HG02623 (cell line): Measurements from ENCODE around the gene APCDD1.

ENCODE experiments used
- ATAC-seq: cut with Tn5 transposase; IDR thresholded peaks from one replicate; pipeline ENCODE4 v1.9.1; 2021; ENCODE audit warnings: moderate library complexity; ENCODE audit not compliant: unreplicated experiment

APCDD1 gene

DNA sequence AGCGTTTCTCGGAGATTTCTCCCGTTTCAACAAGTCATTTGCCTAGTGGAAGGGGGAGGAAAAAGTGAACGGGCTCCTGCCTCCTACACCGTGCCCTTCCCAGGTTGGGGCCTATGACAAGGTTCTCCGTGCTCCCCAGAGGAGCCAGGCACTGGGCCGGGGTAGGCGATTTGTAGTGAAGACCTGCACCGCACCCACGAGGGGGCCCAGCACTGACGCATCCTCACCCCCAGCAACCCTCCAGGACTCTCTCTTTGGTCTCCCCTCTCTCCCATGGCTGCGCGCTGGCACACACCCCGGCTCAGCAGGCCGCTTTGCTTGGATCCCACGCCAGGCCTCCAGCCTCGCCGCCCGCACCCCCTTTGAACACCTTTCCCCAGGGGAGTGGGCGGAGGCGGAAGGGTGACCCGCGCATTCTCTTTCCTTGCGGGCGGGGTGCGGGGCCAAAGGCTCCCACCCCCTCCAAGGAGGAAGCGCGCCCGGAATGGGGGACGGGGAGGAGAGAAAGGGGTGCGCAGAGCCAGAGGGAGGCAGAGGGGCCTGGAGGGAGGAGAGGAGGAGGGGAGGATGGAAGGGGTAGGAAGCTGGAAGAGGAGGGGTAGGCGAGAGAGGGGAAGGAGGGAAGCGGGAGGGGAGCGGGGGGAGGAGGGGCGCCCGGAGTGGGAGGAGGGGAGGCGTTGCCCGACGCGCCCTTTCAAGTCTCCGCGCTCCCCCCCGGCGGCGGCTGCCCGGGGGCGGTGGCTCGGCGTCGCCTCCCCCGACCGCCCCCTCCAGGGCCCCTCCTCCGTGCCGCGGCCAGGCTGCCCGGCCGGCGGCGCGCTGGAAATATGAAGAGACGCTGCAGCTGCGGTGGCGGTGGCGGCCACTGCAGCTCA is at the start of gene APCDD1:
Gene APCDD1 (plus strand): TSS at position 830 of the 875 bp plus-strand sequence. CDS start 347 bp downstream, outside the sequence.
- ATAC-seq: no peak

DNA sequence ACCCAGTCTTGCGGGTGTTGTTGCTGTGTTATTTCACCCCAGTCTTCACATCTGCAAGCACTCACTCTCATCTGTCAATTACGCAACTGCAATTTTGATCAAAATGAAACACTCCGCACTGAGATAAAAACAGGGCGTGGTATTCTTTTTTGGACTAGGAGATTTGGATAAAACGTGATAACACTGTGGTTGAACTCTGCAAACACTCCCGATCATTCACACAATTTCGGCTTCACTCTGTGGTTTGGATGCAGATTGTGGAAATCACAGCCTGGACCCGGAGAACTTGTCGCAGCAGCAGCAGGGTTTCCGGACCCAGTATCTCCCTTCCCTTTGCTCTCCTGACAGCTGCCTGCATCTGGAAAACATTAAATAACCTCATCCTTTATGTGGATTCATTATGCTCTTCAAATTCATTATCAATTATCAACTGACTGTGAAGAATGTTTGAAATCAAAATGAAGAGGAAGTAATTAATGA is 49.4 kb upstream of the APCDD1 start:
- ATAC-seq: no peak

DNA sequence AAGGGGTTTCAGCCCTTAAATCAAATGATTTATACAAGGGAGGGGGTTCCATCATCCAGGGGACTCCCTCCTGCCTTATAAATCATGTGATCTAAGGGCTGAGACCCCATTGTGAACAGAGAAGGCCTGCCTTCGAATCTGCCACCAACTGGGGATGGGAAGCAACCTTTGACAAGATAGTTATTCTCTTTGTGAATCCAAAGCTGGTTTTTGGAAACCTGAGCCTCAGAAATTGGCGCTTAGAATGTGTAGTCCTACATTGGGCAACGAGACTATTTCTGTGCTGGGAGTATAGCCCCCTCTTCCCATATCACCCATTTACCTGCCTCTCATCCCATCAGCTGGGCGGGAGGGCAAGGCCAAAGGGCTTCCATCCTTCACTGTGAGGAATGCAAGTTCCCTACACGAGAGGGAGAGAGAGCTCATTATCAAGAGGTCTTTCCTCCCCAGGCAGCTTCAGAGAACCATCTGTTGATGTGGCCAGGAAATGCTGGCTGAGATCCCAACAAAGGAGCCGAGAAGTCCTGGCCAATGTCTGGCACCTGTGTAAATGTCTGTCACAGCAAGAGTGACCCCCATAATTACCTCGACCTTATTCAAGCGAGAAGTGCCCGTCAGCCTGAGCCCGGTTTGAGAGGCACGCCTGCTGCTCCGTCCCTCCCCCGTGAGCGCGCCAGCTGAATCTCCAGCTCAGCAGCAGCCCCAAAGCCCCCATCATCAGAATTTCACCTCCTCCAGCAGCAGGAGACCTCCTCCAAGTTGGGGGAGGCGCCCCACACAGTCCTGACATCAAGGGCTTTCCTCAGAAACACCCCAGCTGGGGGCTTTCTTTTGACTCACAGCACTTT is 48.4 kb upstream of the APCDD1 start:
- ATAC-seq: no peak

DNA sequence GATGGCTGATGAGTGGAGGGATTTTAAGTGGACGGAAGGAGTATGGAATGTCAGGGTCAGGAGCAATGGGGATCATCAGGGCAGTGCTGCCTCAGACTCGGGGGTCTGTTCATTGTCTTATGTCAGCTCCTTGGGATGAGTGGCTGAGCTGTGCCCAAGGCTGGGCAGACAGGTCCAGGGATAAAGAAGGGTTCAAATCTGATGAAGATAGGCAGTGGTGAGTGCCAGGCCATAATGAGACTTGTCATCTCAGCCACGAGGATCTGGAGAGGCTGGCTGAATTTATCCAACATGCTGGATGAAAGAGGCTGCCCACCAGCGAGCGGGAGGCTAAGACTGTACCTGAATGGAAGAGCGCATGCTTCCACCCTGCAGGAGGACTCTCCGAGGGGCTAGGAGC is 46.3 kb upstream of the APCDD1 start:
- no peak for ATAC-seq

DNA sequence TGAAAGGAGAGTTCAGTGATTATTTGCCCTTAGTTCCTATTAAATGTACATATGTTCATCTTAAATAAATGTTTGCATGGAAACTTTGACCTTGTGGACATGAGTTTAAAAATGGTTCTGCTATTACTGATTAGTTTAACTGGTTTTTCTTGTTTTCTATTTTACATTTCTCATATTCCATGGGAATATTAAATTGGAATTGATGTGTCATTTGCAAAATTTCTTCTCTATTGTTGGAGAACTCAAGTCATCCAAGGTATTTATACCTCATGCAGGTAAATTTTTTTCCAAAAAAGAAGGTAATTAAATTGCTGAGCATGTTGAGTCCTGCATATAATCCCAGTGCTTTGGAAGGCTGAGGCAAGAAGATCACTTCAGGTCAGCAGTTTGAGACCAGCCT is 45.4 kb upstream of the APCDD1 start:
- ATAC-seq: no peak

DNA sequence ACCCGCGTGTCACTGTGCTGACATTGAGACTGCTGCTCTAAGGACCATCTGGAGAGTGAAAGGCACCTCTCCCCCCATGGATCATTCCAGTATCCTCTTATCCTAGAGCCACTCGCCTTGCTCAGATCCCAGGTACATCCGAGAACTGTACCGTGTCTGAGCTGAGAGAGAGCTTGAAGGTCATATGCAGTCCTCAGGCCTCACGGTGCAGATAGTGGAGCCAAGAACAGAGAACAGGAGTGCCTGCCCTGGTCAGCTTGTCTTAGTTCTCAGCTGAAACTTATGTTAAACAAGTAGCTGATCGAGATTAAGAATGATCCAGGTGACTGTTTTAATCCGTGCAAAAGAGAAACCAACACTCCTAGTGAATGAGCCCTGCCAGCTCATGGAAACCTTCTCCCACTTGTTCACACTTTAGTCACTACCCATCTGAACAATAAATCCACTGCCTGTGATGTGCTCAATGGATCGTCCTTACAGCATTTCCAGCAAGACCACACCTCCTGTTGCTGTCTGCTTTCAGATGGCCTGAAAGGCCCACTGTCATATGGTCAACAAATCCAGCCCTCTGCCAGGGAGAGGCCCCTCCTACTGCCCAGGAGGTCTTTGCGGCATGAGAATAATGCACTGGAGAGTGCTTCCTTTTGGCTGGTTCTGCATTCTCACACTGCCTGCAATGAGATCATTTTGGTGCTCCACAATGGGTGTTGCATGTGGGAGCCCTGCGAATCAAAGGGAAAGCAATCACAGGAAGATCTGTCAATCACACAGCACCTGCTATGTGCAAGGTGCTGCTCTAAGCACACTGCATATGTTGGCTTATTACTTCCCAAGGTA is 43.7 kb upstream of the APCDD1 start:
- ATAC-seq: no peak

DNA sequence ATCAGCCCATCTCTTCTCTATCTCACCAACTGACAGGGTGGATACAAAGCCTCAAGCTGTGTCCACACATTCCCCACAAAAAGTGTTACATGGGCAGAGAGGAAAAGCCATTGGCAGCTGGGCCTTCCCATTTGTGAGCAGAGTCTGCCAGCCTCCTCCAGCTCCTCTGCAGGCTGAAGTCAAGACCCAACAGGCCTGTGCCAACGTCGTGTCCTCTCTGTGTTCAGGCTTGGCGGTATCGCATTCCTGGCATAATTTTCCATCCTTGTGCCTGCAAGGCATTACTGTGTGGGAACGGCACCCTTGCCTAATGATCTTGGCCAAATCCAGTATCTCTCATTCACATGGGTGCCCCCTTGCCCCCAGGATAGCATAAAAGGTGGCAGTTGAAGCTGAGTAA is 41.5 kb upstream of the APCDD1 start:
- no peak for ATAC-seq

DNA sequence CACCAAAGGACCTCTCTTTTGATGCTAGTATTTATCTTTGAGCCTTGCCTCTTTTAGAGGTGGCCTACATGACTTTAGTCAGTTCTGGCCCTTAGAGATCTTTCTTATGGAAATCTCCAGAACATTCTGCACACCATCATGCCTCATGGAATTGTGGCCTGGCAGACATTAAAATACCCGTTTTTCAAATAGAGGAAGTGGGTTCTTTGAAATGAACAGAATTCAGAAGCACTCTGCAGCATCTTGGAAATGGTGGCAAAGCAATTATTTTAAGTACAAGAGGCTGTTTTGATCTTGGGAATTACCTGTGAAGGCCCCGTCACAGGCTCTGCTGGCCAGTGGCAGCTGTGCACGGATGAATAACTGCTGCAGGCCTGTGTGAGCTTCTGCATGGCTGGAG is 40.7 kb upstream of the APCDD1 start:
- no peak for ATAC-seq

DNA sequence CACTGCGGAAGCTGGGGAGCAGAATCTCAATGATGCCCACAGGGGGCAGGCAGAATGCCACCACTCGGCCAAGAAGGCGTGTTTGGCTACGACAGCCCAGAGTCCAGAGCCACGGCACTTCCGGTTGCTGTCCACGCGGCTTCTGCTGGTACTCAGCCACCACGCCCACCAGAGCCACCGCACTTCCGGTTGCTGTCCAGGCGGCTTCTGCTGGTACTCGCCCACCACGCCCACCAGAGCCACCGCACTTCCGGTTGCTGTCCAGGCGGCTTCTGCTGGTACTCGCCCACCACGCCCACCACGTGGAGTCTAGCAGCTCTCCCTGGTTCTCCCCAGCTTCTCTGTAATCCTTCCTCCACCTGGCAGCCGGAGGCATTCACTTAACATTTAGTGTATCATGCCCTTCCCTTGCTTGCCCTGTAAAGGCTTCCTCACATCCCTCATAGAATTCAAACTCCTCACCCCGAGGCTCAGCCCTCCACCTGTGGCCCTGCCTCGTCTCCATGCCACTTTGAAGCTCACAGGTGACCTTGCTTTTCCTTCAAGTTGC is 40.1 kb upstream of the APCDD1 start:
- no peak for ATAC-seq

DNA sequence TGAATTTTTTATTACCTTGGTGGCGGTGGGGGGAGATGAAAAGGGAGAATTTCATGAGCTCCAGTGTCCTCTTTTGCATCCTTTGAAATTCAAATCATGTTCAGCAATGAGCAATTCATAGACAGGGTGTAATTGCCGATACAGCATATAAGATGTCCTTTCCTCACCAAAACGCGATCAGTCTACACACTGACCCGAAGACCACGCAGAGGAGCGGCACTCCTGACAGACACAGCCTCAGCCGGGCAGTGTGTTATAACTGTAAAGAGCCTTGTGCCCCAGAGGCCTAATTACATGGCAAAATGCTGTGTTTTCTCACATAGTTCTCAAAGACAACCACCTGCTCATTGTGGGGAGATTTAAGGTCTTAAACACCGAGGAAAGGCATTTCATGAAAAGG is 38.4 kb upstream of the APCDD1 start:
- no peak for ATAC-seq

DNA sequence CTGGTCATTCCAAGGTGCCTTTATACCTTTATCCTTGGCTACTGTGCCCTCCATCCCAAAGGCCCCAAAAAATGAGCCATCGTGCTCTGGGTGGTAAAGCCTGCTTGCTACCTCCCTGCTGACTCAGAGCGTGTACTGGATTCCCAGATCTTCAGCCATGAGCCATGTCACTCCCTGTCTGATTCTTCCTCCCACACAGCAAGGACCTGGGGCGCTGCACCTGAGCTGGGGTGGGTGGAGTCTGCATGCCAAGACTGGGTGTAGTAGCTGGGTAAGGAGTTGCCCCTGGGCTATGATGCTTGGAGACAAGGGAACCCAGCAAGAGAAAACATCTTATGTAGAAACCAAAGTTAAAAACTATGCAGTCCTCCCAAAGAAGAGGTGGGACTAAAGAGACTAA is 37.2 kb upstream of the APCDD1 start:
- ATAC-seq: no peak

DNA sequence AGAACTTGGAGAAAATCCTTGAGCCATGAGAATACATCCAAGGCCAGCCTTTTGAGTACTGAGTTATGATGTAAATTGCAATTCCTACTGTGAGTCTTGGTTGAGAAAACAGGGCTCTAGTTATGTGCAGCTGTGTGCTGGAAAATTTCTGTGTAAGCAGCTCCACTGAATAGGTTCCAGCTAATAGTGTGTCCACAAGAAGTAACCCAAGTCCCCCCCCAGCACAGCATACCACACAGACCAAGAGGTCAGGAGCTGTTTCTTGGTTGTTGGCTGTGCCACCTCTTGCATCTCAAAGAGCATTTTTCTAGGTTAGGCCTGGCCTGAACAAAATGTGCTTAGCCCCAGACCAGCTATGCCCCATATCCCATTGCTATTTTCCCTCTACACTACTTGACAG is 36.8 kb upstream of the APCDD1 start:
- ATAC-seq: no peak

DNA sequence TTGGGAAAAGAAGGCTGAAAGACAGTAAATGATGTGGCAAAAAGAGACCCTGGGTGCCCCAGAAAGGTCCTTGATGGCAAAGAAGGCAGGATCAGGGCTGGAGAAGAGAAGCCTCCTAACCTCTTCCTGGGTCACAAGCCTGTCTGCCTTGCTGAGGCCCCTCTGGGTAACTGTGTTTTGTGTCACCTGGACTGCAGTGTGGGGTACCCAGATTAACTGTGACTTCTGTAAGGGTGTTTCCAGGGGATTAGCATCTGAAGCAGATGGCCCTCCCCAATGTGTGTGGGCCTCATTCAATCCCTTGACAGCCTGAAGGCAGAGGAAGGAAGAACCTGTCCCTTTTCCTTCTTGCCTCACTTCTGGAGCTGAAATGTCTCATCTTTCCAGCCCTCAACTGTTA is 35.6 kb upstream of the APCDD1 start:
- ATAC-seq: no peak

DNA sequence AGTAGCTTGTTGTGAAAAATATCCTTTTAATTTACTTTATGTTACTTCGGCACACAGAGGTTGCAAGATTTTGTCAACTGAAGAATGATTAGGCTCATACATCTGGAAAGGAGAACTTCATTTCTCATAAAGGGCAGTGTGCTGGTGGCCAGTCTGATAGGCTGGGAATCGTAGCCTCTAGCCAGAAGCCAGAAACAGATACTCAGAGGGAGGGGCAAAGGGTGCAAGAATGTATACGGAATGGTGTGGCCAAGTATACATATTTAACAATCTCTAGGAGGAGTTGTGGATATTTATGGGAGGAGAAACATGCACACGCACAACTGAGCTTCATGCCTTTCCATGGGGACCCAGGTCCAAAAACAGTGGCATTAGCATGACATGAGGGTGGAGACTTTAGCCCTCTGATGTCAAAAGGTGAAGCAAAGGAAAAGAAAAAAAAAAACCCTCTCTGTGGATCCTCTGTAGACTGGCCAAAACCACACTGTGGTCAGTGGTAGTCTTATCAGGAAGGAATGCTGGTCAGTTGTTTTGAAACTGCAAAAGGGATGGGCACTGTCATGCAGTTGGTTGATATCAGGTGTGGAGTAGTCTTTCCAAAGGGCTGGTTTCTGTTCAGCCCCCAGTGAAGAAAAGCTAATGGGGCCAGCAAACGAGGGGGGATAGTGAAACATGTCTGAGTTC is 34.9 kb upstream of the APCDD1 start:
- no peak for ATAC-seq

DNA sequence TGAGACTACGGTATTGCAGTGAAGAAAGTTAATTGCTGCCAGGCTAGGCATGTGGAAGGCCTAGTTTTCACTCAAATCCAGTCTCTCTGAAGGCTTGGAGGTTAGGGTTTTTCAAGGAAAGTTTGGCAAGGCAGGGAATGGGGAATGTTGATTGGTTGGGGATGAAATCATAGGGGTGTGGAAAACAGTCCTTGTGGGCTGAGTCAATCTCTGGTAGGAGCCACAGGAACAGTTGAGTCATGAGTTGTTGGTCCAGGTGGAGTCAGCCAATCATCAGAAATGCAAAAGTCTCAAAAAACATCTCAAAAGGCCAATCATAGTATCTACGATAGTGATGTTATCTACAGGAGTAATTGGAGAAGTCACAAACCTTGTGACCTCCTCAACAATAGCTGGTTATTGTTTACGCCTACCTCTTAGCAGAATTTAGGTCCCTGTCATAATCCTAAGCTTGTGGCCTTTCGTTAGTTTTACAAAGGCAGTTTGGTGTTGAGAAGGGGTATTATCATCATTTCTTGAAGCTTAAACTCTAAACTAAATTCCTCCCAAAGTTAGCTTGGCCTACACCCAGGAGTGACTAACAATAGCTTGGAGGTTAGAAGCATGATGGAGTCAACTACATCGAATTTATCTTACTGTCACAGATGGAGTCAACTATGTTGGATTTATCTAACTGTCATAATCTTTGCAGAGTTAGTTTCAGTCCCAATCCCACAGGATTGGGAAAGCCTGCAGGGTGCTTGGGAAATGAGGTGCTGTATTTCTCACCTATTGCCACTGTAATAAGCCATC is 33.7 kb upstream of the APCDD1 start:
- no peak for ATAC-seq

DNA sequence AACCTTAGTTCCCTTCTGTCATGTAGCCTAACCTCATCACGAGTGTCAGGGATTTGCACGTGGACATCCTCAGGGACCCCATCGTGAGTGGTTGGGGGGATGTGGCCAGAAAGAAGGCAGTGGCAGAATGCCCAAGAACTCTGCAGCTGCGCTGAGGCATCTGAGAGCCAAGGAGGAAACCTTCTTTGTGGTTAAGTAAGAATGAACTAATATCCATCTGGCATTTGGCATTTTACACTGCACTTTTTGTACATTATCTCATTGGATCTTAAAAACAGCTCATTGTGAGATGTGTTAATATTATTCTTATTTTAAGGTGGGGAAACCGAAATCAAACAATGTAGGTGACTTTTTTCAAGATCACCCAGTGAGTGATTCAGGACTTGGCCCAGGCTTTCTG is 32.6 kb upstream of the APCDD1 start:
- no peak for ATAC-seq

DNA sequence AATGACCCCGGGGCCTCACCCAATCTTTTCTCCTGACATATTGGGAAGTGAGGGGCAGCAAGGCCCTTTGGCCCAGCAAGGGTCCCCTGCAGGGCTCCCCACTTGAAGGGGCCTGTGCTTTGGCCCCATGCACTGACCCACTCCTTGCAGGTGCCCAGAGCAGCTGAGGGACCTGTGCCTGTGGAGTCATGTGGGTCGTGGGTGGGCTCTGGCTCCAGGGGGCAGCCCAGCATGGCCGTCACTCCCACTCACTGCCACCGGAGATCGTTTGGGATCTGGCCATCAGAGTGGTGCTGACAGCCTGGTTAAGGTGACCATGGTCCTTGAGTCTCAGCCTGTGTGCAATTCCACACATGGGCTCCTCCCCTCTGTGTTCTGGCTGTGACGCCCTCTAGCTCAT is 31.7 kb upstream of the APCDD1 start:
- ATAC-seq: no peak

DNA sequence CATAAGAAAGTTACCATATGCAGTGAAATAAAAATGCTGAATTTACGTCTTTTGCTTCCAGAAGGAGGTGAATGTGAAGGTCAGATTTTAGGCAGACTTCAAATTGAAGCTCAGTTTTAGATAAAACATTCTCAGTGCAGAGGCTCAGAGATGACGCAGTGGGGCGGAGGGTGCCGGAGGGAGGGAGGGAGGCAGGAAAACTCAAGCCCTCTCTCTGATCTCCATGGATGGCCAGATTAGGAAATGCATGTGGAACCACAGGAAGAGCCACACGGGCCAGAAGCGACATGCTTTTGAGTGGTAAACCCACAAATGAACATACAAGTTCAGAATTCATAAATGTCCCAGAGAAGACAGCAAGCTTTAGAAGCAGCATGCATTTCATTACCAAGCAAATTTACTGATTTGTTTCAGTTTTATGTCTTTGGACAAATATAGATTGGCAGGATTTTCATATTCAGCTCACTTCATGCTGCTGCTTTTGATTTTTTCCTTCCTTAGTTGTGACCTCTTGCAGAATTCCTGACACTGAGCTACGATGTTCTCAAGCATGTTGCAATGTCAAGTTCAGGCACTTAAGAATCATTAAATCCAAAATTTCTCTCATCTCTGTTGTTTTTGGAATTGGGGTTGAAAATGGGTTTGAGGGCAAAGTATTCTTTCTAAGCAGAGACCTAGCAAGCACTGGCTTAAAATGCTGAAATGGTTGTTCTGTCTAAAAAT is 29.7 kb upstream of the APCDD1 start:
- ATAC-seq: no peak

DNA sequence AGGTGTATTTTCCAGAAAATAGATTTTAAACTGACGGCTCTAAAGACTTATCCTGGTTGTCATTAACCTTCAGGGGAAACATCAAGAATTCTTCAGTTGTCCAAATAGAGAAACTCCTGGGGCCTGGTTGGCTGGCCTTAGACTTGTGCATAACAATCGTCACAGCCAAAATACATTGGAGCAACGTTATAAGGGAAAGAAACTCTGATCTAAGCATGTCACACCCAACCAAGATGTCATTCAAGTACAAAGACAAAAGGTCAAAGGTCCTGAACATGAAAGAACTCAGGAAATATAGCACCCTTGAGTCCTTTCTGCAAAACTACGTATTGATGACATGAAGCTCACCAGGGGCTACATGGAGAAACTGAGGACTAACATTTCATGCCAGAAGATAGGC is 23.8 kb upstream of the APCDD1 start:
- no peak for ATAC-seq
